ENCODE results near the gene DPP10.

DNA sequence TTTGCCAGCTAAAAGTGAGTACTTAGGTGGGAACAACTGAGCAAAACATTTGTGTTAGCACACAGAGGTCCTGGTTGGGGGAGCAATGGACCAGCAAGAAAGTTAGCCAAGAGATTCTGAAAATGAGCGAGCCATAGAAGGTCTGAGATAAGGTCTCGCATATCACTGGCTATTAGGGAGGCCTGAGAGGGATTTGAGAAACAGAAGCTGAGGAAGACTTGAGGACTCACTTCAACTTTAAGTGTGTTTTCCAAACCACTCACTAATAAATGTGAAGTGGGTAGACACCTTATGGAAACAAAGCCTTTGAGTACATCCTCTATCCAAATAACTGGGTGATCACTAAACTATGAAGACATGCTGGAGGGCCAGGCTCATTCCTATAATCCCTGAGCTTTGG is 958.5 kb downstream of the DPP10 start:
- TF ChIP-seq, protein P1, sequence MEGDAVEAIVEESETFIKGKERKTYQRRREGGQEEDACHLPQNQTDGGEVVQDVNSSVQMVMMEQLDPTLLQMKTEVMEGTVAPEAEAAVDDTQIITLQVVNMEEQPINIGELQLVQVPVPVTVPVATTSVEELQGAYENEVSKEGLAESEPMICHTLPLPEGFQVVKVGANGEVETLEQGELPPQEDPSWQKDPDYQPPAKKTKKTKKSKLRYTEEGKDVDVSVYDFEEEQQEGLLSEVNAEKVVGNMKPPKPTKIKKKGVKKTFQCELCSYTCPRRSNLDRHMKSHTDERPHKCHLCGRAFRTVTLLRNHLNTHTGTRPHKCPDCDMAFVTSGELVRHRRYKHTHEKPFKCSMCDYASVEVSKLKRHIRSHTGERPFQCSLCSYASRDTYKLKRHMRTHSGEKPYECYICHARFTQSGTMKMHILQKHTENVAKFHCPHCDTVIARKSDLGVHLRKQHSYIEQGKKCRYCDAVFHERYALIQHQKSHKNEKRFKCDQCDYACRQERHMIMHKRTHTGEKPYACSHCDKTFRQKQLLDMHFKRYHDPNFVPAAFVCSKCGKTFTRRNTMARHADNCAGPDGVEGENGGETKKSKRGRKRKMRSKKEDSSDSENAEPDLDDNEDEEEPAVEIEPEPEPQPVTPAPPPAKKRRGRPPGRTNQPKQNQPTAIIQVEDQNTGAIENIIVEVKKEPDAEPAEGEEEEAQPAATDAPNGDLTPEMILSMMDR (IDR thresholded peaks at IDR 0.05; ENCODE audit: borderline replicate concordance, extremely low read depth, low read length, poor library complexity, severe bottlenecking): no peak
- no peak for TF ChIP-seq EZH2 (IDR thresholded peaks at IDR 0.05; ENCODE audit: borderline replicate concordance, low read depth, low read length, severe bottlenecking)

All from DND-41 (cell line).